ENCODE data around the gene PIAS1. TPM values are rescaled to one million over a fixed set of nuclear protein-coding genes. Genes with fewer than 3 reads are reported as not detected.

PIAS1 gene
- total RNA-seq, 4 donors from 2014 or later, result 61.8 to 106 (median 86.3) TPM

GRCh38 chr15:68195336-68196112 is 141.4 kb downstream of the PIAS1 start:
- Histone ChIP-seq H3K4me1 (peaks cover 0 to 44% (median 11%) of the 10 kb centered on the region in 4 donors), H3K36me3 (peaks cover 0 to 32% (median 0%) of the 10 kb centered on the region in 3 donors), H3K27ac (peak overlapping the region; percentile 42 to 77 (median 60)), H3K27me3 (no peaks in the 10 kb centered on the region), H3K9me3 (no peaks in the 10 kb centered on the region), H3K4me3 (no peak overlapping the region)
- TF ChIP-seq CTCF (IDR thresholded peaks at IDR 0.05), result peak in 1 of 5 experiments; percentile 0
- no peak for TF ChIP-seq POLR2A (IDR thresholded peaks at IDR 0.05)
- 78 to 86% methylated on average over 8 of the region's 8 CpGs for WGBS, 2 donors
- no peak for DNase-seq (ENCODE audit: low spot score in 2 of 2)

- Histone ChIP-seq H3K4me1 (peaks cover 0 to 55% (median 12%) of the 10 kb centered on the region in 4 donors), H3K36me3 (peaks cover 0 to 29% (median 0%) of the 10 kb centered on the region in 3 donors), H3K9me3 (no peaks in the 10 kb centered on the region), H3K27me3 (no peaks in the 10 kb centered on the region), H3K4me3 (no peak overlapping the region), H3K27ac (peak overlapping the region in 2 of 4 donors; percentile 76 to 77)
- no peak for DNase-seq (ENCODE audit: low spot score in 2 of 2)
- 76 to 87% methylated on average over 16 of the region's 17 CpGs for WGBS, 2 donors
- TF ChIP-seq EP300 (IDR thresholded peaks at IDR 0.05) (no peak), CTCF (IDR thresholded peaks at IDR 0.05) (no peak), POLR2A (IDR thresholded peaks at IDR 0.05) (no peak)
Measured at GRCh38 chr15:68196445-68197169, 142.5 kb downstream of the PIAS1 start.

- Histone ChIP-seq H3K4me1 (peaks cover 0 to 57% (median 12%) of the 10 kb centered on the region in 4 donors), H3K27me3 (no peaks in the 10 kb centered on the region), H3K9me3 (no peaks in the 10 kb centered on the region), H3K4me3 (no peak overlapping the region), H3K36me3 (peaks cover 0 to 24% (median 0%) of the 10 kb centered on the region in 3 donors), H3K27ac (peak overlapping the region in 2 of 4 donors; percentile 16 to 52)
- no peak for DNase-seq (ENCODE audit: low spot score in 2 of 2)
- 92 to 100% methylated on average over 8 of the region's 8 CpGs for WGBS, 2 donors
- no peak for TF ChIP-seq EP300 (IDR thresholded peaks at IDR 0.05)
Measured at GRCh38 chr15:68197170-68197492, 143.0 kb downstream of the PIAS1 start.

GRCh38 chr15:68197661-68198437 is 143.7 kb downstream of the PIAS1 start:
- 87 to 93% methylated on average over 10 to 11 of the region's 11 CpGs for WGBS, 2 donors
- no peak for TF ChIP-seq EP300 (IDR thresholded peaks at IDR 0.05)
- no peak for TF ChIP-seq CTCF (IDR thresholded peaks at IDR 0.05)
- TF ChIP-seq POLR2A (IDR thresholded peaks at IDR 0.05), result no peak
- Histone ChIP-seq H3K27ac (no peak overlapping the region), H3K9me3 (no peaks in the 10 kb centered on the region), H3K27me3 (no peaks in the 10 kb centered on the region), H3K36me3 (peaks cover 0 to 17% (median 0%) of the 10 kb centered on the region in 3 donors), H3K4me1 (peaks cover 0 to 57% (median 12%) of the 10 kb centered on the region in 4 donors), H3K4me3 (no peak overlapping the region)
- DNase-seq (ENCODE audit: low spot score in 2 of 2), result no peak

- WGBS, 2 donors, result 48 to 52% methylated on average over 11 of the region's 11 CpGs
- DNase-seq (ENCODE audit: low spot score in 2 of 2), result no peak
- TF ChIP-seq EP300 (IDR thresholded peaks at IDR 0.05), result no peak
- no peak for TF ChIP-seq POLR2A (IDR thresholded peaks at IDR 0.05)
- TF ChIP-seq CTCF (IDR thresholded peaks at IDR 0.05), result no peak
- no peaks in the 10 kb centered on the region for H3K9me3 ChIP-seq
- peaks cover 0 to 9% (median 0%) of the 10 kb centered on the region in 3 donors for H3K36me3 ChIP-seq
- peaks cover 0 to 66% (median 16%) of the 10 kb centered on the region in 4 donors for H3K4me1 ChIP-seq
- no peaks in the 10 kb centered on the region for H3K27me3 ChIP-seq
- H3K4me3 ChIP-seq, result no peak overlapping the region
- peak overlapping the region in 1 of 4 donors; percentile 30 for H3K27ac ChIP-seq
Measured at GRCh38 chr15:68199340-68199739, 145.2 kb downstream of the PIAS1 start.

Data from tibial nerve (tissue), 4 donors.